HG02642 (cell line): ENCODE measurements around the gene OR12D1.
"Not testable (repeated sequence)": the region's sequence is repeated elsewhere in the genome, so short reads cannot be mapped to it uniquely, and the experiment has no call there.

Experiments
- ATAC-seq: cut with Tn5 transposase; IDR thresholded peaks from one replicate; pipeline ENCODE4 v1.9.1; 2021; ENCODE audit warnings: mild to moderate bottlenecking; ENCODE audit not compliant: unreplicated experiment, poor library complexity

The OR12D1 gene

DNA sequence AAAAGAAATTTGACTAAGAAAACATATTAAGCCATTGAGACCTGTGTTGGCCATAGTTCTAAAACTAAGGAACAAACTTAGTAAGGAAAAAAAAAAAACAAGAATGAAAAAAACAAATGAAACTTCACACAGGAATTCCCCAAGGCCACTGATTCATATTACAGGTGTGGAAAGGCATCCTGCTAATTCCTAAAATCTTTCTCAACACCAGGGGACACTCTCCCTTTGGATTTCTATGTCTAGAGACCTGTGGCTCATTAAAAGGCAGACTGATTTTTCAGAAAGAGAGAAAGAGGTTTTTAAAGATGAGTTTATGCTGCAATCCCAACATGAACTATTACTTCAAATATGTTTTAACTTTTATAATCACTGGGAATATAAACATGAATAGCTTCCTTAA is at the start of gene OR12D1:
TSS of gene OR12D1 (plus strand) at position 341 of the 400 bp plus-strand sequence.
- ATAC-seq, result no peak

GRCh38 chr6:29368765-29369164 is 46.0 kb upstream of the OR12D1 start, which contains the start of gene OR5V1:
Gene OR5V1 (minus strand): TSS chr6:29368865. CDS start chr6:29356195, 12,670 bp downstream.
- no peak for ATAC-seq

DNA sequence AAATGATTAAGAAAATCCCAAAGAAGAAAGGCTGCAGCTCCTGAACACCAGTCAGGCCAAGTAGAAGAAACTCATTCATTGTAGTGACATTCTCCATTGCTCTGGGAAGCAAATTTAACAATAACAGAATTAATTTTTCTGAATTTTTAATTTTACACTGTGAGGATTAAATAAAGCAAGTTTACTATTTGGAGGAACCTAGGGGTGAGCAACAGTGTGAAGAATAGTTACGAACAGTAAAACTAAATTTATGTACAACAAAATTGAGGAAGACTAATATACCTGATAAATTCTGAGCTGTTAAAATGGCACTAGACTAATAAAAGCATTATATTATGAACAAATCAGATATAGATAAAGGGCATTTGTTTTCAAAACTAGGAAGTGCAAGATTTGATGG is 39.5 kb upstream of the OR12D1 start, which contains the start of gene OR12D3:
TSS of gene OR12D3 (minus strand) at position 101 of the 400 bp plus-strand sequence. CDS start at position 97, 4 bp downstream.
- no peak for ATAC-seq

DNA sequence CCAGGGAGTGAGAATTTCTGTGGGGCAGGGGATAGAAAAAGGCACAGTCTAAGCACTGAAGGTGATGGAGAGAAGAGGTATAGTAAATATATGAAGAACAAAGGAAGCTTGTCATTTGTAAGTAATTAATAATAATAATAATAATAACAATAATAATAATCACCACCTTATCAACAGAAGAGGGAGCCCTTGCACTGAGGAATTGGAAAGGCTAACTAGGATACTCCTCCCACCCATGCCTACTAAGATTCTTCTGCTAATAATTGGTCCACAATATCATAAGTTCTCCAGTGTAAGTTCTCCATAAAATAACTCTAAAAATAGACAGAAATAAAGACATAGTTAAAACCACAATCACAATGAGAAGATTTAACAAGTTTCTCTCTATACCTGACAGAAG is 38.7 kb upstream of the OR12D1 start:
- ATAC-seq, result no peak

- no peak for ATAC-seq
Measured at GRCh38 chr6:29388533-29388932, 26.2 kb upstream of the OR12D1 start.

- no peak for ATAC-seq
Measured at GRCh38 chr6:29395331-29395730, 19.4 kb upstream of the OR12D1 start, which contains the start of gene OR12D2. Gene OR12D2 (plus strand): TSS chr6:29395631. CDS start chr6:29396700, 1,069 bp downstream.

DNA sequence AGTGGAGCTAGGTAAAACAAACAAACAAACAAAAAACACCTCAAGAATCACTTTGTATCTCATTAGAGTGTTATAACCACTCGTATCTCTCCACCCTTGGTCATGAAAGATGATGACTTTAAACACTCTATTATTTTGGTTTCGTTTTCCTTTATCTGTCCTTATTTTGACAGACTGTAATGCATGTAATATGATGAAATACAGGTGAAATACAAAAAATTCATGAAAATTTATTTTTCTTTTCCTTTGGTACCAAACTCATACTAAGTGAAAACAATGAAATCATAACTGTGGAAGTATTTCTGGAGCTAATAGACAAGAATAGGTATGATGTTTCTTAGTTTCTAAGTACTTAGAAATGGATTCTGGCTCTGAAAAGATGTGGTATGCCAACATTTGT is 15.2 kb upstream of the OR12D1 start:
- no peak for ATAC-seq

GRCh38 chr6:29403801-29404200 is 10.9 kb upstream of the OR12D1 start:
- ATAC-seq, result no peak

DNA sequence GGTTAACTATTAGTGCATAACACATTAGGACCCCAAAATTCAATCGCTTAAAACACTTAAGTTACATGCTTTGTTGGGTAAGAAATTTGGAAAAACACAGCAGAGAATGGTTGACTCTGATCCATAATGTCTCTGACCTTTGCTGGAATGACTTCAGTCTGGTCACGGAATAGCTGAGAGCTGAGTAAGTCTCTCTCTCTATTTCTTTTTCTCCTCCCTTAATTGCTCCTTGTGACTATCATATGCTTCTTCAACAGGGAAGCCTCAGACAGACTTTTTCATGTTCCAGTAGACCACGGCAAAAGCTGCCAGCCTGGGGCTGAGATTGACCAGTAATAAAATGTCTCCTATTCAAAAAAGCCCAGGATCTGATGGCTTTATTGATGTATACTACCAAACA is 4.8 kb downstream of the OR12D1 start:
- ATAC-seq, result no peak

GRCh38 chr6:29424168-29424567 is 9.4 kb downstream of the OR12D1 start:
- no peak for ATAC-seq

DNA sequence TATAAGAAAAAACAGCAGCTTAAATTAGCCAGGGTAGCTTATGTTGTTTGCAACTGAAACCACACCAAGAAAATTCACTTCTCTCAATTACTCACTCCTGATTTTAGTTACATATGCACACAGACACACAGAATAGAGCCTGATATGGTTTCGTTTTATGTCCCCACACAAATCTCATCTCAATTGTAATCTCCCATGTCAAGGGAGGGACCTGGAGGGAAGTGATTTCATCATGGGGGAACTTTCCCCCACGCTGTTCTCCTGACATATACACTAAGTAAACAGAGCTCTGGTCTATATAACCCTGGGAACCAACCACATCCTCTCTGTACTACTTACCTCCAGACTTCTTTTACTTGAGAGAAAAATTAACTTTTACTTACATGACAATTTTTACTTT is 9.8 kb downstream of the OR12D1 start:
- no peak for ATAC-seq

GRCh38 chr6:29425075-29425474 is 10.3 kb downstream of the OR12D1 start:
- no peak for ATAC-seq

DNA sequence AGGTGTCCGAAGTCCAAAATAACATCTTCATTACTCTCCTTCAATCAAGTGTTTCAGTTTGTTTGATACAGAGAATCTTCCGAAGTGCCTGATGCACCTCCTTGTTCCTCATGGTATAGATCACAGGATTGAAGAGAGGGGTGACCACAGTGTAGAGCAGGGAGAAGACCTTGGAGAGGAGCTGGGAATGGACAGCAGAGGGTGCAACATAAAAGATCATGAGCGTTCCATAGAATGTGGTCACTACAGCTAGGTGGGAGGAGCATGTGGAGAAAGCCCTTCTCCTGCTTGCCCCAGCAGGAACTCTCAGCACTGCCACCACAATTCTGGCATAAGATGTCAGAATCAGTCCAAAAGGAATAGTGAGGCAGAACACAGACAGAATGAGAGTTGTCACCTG is 11.9 kb downstream of the OR12D1 start:
- no peak for ATAC-seq

GRCh38 chr6:29436730-29437129 is 22.0 kb downstream of the OR12D1 start:
- not testable (repeated sequence) for ATAC-seq

DNA sequence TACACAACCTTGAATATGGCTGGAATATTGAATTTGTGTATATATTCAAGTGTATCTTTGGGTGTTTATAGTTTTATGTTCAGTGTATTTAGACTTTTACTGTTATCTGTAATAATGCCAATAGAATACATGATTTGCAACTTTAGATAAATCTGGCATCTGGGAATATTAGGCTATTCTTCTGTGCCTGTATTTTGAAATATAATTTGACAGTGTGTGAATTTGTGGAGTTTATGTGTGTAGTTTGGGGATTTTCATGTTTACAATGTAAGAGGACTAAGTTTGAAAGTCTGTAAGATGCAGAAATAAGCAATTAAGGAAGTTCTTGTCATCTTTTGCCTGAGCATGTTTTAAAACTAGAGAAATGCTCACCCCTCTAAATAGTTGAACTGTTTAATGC is 24.3 kb downstream of the OR12D1 start, which contains the start of gene OR10C1:
TSS of gene OR10C1 (plus strand) at position 301 of the 400 bp plus-strand sequence. CDS start 710 bp downstream, outside the sequence.
- no peak for ATAC-seq

- ATAC-seq, result no peak
Measured at GRCh38 chr6:29442719-29443118, 28.0 kb downstream of the OR12D1 start.

- not testable (repeated sequence) for ATAC-seq
Measured at GRCh38 chr6:29444031-29444430, 29.3 kb downstream of the OR12D1 start.

DNA sequence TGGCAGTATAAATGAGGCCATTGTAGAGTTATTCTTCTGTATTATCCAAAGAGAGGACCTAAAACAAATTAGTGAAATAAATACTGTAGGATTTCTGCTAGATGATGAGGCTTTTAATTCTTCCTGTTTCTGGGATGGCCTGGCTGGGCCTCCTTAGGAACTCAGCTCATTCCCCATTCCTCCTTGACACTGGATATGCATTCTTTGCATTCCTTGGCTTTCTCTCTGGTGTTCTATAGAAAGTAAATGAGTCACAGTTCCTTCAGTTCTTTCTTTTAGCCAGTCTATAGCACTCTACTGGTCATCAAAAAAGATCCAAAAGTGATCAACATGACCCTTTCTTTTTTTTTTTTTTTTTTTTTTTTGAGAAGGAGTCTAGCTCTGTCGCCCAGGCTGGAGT is 32.9 kb downstream of the OR12D1 start:
- ATAC-seq, result no peak

GRCh38 chr6:29451471-29452193 is 36.9 kb downstream of the OR12D1 start:
- no peak for ATAC-seq

DNA sequence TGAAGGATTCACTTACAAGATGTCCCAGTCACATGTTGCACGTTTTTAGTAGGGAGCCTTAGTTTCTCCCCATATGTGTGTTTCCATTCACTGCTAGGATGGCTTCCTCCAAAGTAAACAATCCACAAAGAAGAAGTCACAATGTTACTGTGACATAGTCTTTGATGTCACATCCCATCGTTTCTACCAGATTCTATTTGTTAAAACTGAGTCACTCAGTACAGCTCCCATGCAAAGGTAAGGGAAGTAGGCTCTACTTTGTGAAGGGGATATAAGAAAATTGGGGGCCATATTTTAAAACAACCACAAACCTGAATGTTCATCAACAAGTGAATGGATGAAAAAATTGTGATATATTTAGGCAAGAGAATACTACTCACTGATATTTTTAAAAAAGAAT is 42.2 kb downstream of the OR12D1 start, which contains the start of the genes OR11A1 and OR2H1:
TSS of gene OR11A1 (minus strand) at position 101 of the 400 bp plus-strand sequence. CDS start 29,430 bp downstream, outside the sequence.
TSS of gene OR2H1 (plus strand) at position 185 of the 400 bp plus-strand sequence. CDS start 4,615 bp downstream, outside the sequence.
- ATAC-seq, result no peak

DNA sequence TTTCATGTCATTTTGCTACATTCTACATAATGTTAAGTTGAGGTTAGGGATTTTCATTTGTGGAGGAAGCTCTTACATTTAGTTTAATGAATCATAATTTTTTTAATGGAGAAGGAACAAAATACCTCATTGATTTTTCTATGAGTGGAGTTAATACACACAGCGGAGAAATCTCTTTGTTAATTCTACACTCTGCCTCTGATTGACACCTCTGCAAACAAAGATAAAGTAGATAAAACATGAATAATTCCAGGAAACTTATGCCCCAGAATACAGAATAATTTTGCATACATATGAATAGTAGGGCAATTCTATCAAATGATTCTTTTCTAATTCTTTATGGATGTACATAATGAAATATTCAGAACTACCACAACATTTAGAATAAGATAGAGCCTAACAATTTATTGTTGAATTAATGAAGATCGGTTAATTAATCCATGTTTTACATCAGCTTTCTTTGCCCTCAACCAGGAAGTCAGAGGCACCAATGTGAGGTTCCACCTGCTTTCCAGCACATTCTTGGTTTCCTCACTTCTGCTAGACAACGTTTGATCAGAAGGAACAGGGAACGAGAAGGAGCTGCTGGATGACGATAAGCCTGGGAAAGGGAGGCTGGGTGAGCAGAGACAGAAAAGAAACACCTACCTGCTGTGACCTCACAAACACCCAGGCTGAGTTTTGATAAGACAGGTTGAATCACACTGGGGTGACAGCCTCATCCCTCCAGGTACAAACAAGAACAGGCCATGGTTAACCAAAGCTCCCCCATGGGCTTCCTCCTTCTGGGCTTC is 46.5 kb downstream of the OR12D1 start:
- ATAC-seq, result no peak
